K562 (cell line): ENCODE measurements around the gene RAB1B. TPM values are rescaled to one million over a fixed set of nuclear protein-coding genes. Genes with fewer than 3 reads are reported as not detected.

Experiments
- ATAC-seq: fragments of 200-7000 bp; cut with Tn5 transposase; 3 replicates; pipeline ENCODE4 v1.9.1; 2020; ENCODE audit warnings: moderate library complexity
- BruUV-seq: library from RNA; stranded (reverse); fragments of 400-500 nt; replicated peaks from 2 replicates; lab custom pipeline; 2021; lab: Mats Ljungman, UMichigan
- CTCF ChIA-PET: fragments of 300-600 bp; formaldehyde crosslinking; extraction: SDS; loops from one replicate; lab custom pipeline; 2021; ENCODE audit warnings: low intra/inter-chr PET ratio; lab: Yijun Ruan, JAX
- POLR2A ChIA-PET: fragments of 300-600, 350-650 bp; sonication (Branson Sonifier 250); formaldehyde crosslinking; extraction: SDS; loops from one replicate; lab custom pipeline; 2021; ENCODE audit warnings: antibody characterized with exemption, inconsistent platforms; lab: Yijun Ruan, JAX
- DNase-seq, 4 experiments: peaks; one replicate each; pipeline versions ENCODE4 v3.0.0 to v3.0.0-alpha.2; 2011 to 2018; ENCODE audit warnings: low spot score in 3 of 4, mixed read lengths in 3 of 4; ENCODE audit errors: extremely low read depth in 1 of 4
- FAIRE-seq: peaks from 2 replicates; lab custom pipeline; 2011; peaks lifted over from hg19 to GRCh38; lab: Jason Lieb, UNC
- H2AFZ ChIP-seq: 2 replicates; pipeline ENCODE4 v1.6.0; 2011; ENCODE audit warnings: low read depth, low read length, control low read depth, inconsistent platforms
- H3K27ac ChIP-seq: fragments of 200-600 bp; 3 replicates; pipeline ENCODE4 v1.8.0; 2011; ENCODE audit warnings: low read depth, mild to moderate bottlenecking, control low read depth, inconsistent platforms, low read length, moderate library complexity, mixed read lengths; ENCODE audit errors: extremely low read depth
- H3K27me3 ChIP-seq, 2 experiments: fragments of 300-600 bp in 1 of 2; 2 replicates in 1 of 2; 3 replicates in 1 of 2; pipeline versions ENCODE4 v1.6.0 to v1.8.0; 2011; ENCODE audit warnings: inconsistent platforms in 2 of 2, low read length in 2 of 2, mild to moderate bottlenecking in 1 of 2, mixed read lengths in 1 of 2, moderate library complexity in 1 of 2; ENCODE audit not compliant: control insufficient read depth in 2 of 2, insufficient read depth in 2 of 2
- H3K36me3 ChIP-seq: fragments of 300-600 bp; 3 replicates; pipeline ENCODE4 v1.8.0; 2011; ENCODE audit warnings: mild to moderate bottlenecking, low read length, inconsistent platforms; ENCODE audit not compliant: control insufficient read depth, insufficient read depth
- H3K4me1 ChIP-seq, 2 experiments: fragments of 200-600 bp in 1 of 2; replicated peaks in 1 of 2; 2 replicates in 1 of 2; 3 replicates in 1 of 2; pipeline versions ENCODE4 v1.5.1 to v1.8.0; 2011; ENCODE audit warnings: inconsistent platforms in 2 of 2, low read length in 2 of 2, mild to moderate bottlenecking in 1 of 2, mixed read lengths in 1 of 2, moderate library complexity in 1 of 2; ENCODE audit not compliant: control insufficient read depth in 2 of 2, insufficient read depth in 2 of 2
- H3K4me2 ChIP-seq: 2 replicates; pipeline ENCODE4 v1.6.1; 2011; ENCODE audit warnings: low read length, control low read depth, inconsistent platforms, mixed read lengths; ENCODE audit not compliant: insufficient read depth
- H3K4me3 ChIP-seq: fragments of 200-600 bp; sonication (generic), shearing (Covaris generic); 2 replicates; pipeline ENCODE4 v1.5.1; 2016; ENCODE audit warnings: control low read depth, inconsistent platforms
- H3K79me2 ChIP-seq: fragments of 200-600 bp; 3 replicates; pipeline ENCODE4 v1.8.0; 2011; ENCODE audit warnings: low read length, inconsistent platforms; ENCODE audit not compliant: control insufficient read depth, insufficient read depth
- H3K9ac ChIP-seq, 2 experiments: 2 replicates each; pipeline versions ENCODE4 v1.6.0 to v1.6.1; 2011; ENCODE audit warnings: low read depth in 2 of 2, low read length in 2 of 2, control low read depth in 1 of 2, inconsistent platforms in 1 of 2, mild to moderate bottlenecking in 1 of 2, mixed read lengths in 1 of 2; ENCODE audit not compliant: insufficient read depth in 1 of 2
- H3K9me1 ChIP-seq: one replicate; pipeline ENCODE4 v1.6.0; 2011; ENCODE audit warnings: inconsistent platforms, mild to moderate bottlenecking, low read length, moderate library complexity; ENCODE audit not compliant: control insufficient read depth, insufficient read depth
- H3K9me3 ChIP-seq: replicated peaks from 2 replicates; pipeline ENCODE4 v1.5.1; 2011; ENCODE audit warnings: low read depth, low read length, inconsistent platforms; ENCODE audit not compliant: control insufficient read depth, insufficient read depth
- H4K20me1 ChIP-seq: replicated peaks from 2 replicates; pipeline ENCODE4 v1.6.1; 2011; ENCODE audit warnings: low read length, inconsistent platforms, mixed read lengths; ENCODE audit not compliant: control insufficient read depth, insufficient read depth
- JUNB ChIP-seq: fragments of 450-650 bp; formaldehyde crosslinking; conservative IDR thresholded peaks from 2 replicates; pipeline ENCODE4 v1.4.0; 2020; ENCODE audit warnings: mild to moderate bottlenecking
- WGBS: fragments of 100-300 bp; shearing (Covaris generic); methylation state at CpG from one replicate; pipeline ENCODE4 v1.1.6; 2016; ENCODE audit warnings: low coverage, mixed read lengths; ENCODE audit not compliant: insufficient coverage; ENCODE audit errors: missing lambda C conversion rate; 5-methylcytosine and 5-hydroxymethylcytosine counted together
- in situ Hi-C: fragments of 300-500 bp; cut with MboI; formaldehyde crosslinking; loops from 4 replicates; pipeline ENCODE4 v1.15.0; 2018; ENCODE audit warnings: inconsistent platforms, mixed read lengths
- intact Hi-C: fragments of 100-400 bp; cut with micrococcal nuclease; formaldehyde crosslinking; loops from 2 replicates; pipeline ENCODE4 v1.14.2; 2022
- polyA plus RNA-seq, 8 experiments: library from polyadenylated mRNA; depleted of rRNA in 4 of 8; stranded (reverse) in 5 of 8; unstranded in 3 of 8; fragments of >200 nt; fragmentation: Nextera tagmentation in 2 of 8; fragmentation: Illumina TruSeq in 1 of 8; extraction: Ambion mirVana in 2 of 8; extraction: Trizol in 1 of 8; gene quantifications; 2 replicates each; pipeline versions ENCODE4 v1.2.1 to v1.2.3, GENCODE V29; 2011 to 2014; ENCODE audit warnings: inconsistent platforms in 1 of 8, missing spikeins in 1 of 8
- total RNA-seq, 7 experiments: library from RNA; depleted of rRNA in 6 of 7; stranded (reverse); fragments of >200 nt in 6 of 7; fragmentation: Illumina TruSeq in 2 of 7; extraction: Trizol in 2 of 7; gene quantifications; 2 replicates each; pipeline versions ENCODE4 v1.2.1 to v1.2.3, GENCODE V29; 2011 to 2021; ENCODE audit warnings: low replicate concordance in 1 of 7
- TF ChIP-seq, protein P1 (sequence below): sonication (generic); formaldehyde crosslinking; IDR thresholded peaks from 2 replicates; pipeline ENCODE4 v1.9.0; 2022; ENCODE audit warnings: mild to moderate bottlenecking, missing genetic modification reagents
- TF ChIP-seq, protein P2 (sequence below): sonication (generic); formaldehyde crosslinking; IDR thresholded peaks from 2 replicates; pipeline ENCODE4 v1.5.0; 2020; ENCODE audit warnings: missing genetic modification reagents

The RAB1B gene
- total and polyA plus RNA-seq, 9 of the 15 experiments (the other 6 are each of a cell fraction or from before 2014, with no cell fraction given): 5.6 to 146 (median 98.6) TPM

DNA sequence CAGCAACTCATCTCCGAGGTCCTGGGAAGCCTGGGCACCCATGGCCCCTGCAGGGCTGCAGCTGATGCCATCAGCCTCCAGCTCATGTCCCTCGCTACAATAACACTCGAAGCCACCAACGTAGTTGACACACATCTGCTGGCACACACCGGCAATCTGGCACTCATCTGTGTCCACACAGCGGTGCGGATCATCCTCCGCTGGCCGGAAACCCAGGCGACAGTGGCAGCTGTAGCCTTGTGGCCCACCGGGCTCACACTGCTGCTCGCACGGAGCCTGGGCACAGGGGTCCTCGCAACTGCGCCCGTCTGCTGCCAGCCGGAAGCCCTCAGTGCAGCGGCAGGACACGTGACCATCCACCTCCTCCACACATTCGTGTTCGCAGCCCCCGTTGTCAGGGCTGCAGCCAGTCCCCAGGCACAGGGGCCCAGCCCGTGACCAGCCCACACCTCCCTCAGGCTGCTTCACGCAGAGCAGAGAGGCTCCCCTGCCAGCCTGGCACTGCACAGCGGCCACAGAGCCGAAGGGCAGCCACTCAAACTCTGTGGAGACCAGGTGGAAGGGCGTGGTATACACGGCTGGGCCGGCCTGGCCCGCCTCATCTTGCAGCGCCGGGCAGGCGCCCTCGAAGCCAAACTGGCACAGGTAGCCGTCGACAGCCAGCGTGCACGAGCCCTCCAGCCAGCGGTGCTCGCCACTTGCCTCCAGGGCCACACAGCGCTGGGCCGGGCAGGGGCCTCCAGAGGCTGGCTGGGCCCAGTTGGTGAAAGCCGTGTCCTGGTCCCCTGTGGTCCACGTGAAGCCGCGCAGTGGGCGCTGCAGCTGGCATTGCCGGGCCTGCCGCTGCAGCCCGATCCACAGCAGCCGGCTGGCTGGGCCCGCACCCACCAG, 47.7 kb downstream of the RAB1B start:
- intact Hi-C loops: no loop called here
- no peak for TF ChIP-seq JUNB (CRISPR knock-in tag)
- TF ChIP-seq, protein P1, sequence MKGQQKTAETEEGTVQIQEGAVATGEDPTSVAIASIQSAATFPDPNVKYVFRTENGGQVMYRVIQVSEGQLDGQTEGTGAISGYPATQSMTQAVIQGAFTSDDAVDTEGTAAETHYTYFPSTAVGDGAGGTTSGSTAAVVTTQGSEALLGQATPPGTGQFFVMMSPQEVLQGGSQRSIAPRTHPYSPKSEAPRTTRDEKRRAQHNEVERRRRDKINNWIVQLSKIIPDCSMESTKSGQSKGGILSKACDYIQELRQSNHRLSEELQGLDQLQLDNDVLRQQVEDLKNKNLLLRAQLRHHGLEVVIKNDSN (CRISPR knock-in tag): peak; percentile 72
- TF ChIP-seq, protein P2, sequence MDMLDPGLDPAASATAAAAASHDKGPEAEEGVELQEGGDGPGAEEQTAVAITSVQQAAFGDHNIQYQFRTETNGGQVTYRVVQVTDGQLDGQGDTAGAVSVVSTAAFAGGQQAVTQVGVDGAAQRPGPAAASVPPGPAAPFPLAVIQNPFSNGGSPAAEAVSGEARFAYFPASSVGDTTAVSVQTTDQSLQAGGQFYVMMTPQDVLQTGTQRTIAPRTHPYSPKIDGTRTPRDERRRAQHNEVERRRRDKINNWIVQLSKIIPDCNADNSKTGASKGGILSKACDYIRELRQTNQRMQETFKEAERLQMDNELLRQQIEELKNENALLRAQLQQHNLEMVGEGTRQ: peak; percentile 45
- TF ChIP-seq, all 486 proteins: peak for 2
- 67% methylated on average over 43 of the region's 52 CpGs for WGBS
- Histone ChIP-seq H3K4me2 (no peak overlapping the region), H3K4me3 (no peak overlapping the region), H3K4me1 (peaks cover 9 to 66% of the 10 kb centered on the region in 2 experiments), H3K9me3 (no peaks in the 10 kb centered on the region), H3K9me1 (no peaks in the 10 kb centered on the region), H3K36me3 (no peaks in the 10 kb centered on the region), H4K20me1 (no peaks in the 10 kb centered on the region), H3K79me2 (no peaks in the 10 kb centered on the region), H2AFZ (no peak overlapping the region), H3K27ac (no peak overlapping the region), H3K27me3 (no peaks in the 10 kb centered on the region), H3K9ac (peak overlapping the region in 1 of 2 experiments; percentile 50; a peak in 2 of 4 replicates)
- POLR2A ChIA-PET: interaction anchor here (0.5 kb wide), 1 partner anchor 11 kb away, joined by 3 read pairs; no protein-coding TSS in a partner anchor
- BruUV-seq: no TSS peak
- ATAC-seq: no peak
- no peak for DNase-seq
- CTCF ChIA-PET: no interaction called here
- no peak for FAIRE-seq
- in situ Hi-C loops: no loop called here
